ENCODE results near the gene SMYD1. TPM values are rescaled to one million over a fixed set of nuclear protein-coding genes. Genes with fewer than 3 reads are reported as not detected.

The SMYD1 gene
- total RNA-seq, 1 experiment from 2014 or later, result not detected

GRCh38 chr2:88129313-88129959, 61.8 kb downstream of the SMYD1 start:
- no peak for TF ChIP-seq EGR1 (IDR thresholded peaks at IDR 0.05; ENCODE audit: low read depth)
- no peak for TF ChIP-seq CEBPB (IDR thresholded peaks at IDR 0.05; ENCODE audit: low read depth)
- TF ChIP-seq MAX (IDR thresholded peaks at IDR 0.05), result no peak
- no peak for TF ChIP-seq POLR2A (IDR thresholded peaks at IDR 0.05; ENCODE audit: borderline replicate concordance, extremely low read depth, insufficient read depth, insufficient read length)
- no peak for TF ChIP-seq ZBTB33 (IDR thresholded peaks at IDR 0.05; ENCODE audit: extremely low read depth, insufficient replicate concordance, low read length)
- TF ChIP-seq RAD21 (IDR thresholded peaks at IDR 0.05; ENCODE audit: low read depth), result no peak
- Histone ChIP-seq H3K9ac (ENCODE audit: low read length) (no peak overlapping the region), H3K27ac (ENCODE audit: low read depth, low read length) (no peak overlapping the region), H3K9me3 (ENCODE audit: control insufficient read depth in 1 of 2, insufficient read depth in 1 of 2, low read depth in 1 of 2, low read length in 2 of 2) (no peaks in the 10 kb centered on the region), H3K9me2 (ENCODE audit: insufficient read depth) (no peaks in the 10 kb centered on the region), H2AFZ (ENCODE audit: low read depth, low read length, poor library complexity, severe bottlenecking) (no peak overlapping the region), H3K4me1 (ENCODE audit: control insufficient read depth in 1 of 2, insufficient read depth in 2 of 2, low read length in 2 of 2) (peaks cover 0 to 4% of the 10 kb centered on the region in 2 experiments; a peak in 1 of 4 replicates), H3K79me2 (ENCODE audit: insufficient read depth, low read length) (no peaks in the 10 kb centered on the region), H4K20me1 (ENCODE audit: insufficient read depth) (no peaks in the 10 kb centered on the region), H3K4me3 (replicated peaks in 1 of 2; ENCODE audit: low read depth in 1 of 2, low read length in 2 of 2) (no peak overlapping the region), H3K4me2 (ENCODE audit: low read length) (no peak overlapping the region), H3K27me3 (ENCODE audit: insufficient read depth, low read length) (peaks cover 4% of the 10 kb centered on the region; the same call in 1 of the 2 replicates), H3K36me3 (ENCODE audit: control insufficient read depth in 1 of 2, insufficient read depth in 2 of 2, low read length in 2 of 2) (no peaks in the 10 kb centered on the region)
- no TSS peak for BruUV-seq (replicated peaks)
- ATAC-seq (no peak), DNase-seq (ENCODE audit: low read depth, low spot score) (no peak)
- POLR2A ChIA-PET, result no interaction called here
- intact Hi-C loops (cut with micrococcal nuclease), result no loop called here
- RAD21 ChIA-PET (ENCODE audit: low non-redundant PET in 1 of 2, low total read pairs in 2 of 2, uncharacterized antibody in 2 of 2, unreplicated experiment in 2 of 2), result no interaction called here
- CTCF ChIA-PET, result interaction anchor here (1.3 kb wide), 1 partner anchor 69 kb away, joined by 3 read pairs; no protein-coding TSS in a partner anchor

Measured in HCT116 (cell line).